ENCODE measurements around the gene ABCC2. TPM values are rescaled to one million over a fixed set of nuclear protein-coding genes. Genes with fewer than 3 reads are reported as not detected.

The ABCC2 gene
- total RNA-seq, result 0.29 and 0.33 TPM in 2 replicates

DNA sequence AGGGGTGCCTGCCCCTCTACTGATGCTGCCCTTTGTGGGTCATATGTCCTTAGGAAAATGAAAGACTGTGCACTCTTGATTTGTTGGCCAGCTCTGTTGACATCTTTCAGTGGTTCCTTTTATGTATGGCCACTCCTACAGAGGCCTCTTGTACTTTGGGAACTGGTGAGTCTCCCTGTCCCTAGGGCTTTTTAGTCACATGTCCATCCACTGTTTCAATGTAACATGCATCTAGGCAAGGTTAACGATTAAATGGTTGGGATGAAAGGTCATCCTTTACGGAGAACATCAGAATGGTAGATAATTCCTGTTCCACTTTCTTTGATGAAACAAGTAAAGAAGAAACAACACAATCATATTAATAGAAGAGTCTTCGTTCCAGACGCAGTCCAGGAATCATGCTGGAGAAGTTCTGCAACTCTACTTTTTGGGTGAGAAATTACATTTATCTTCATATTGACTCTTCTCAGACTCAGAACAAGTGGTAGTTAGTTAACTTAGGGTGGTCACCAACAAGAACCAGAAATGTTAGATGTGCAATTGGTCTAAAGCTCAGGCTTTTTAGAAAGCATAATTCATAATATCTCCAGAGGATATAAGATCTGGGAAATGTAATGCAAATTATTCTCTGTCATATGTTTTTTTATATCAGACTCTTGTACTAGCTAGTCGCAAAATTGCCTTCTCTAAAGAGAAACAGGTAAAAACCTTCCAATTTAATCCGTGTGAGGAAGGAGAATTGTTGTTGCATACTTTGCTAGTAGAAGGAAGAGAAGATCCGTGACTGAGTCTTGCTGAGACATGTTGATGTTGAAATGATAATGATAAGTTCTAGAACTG, at the start of gene ABCC2:
Gene ABCC2, plus strand, starts transcription at position 194 of the 840 bp plus-strand sequence. Its CDS starts 205 bp downstream, at position 399.

Other genes starting within 250 kb of the ABCC2 start
- gene NKX2-3, start 249.7 kb upstream of the ABCC2 start, total RNA-seq, result not detected in 2 replicates
- gene SLC25A28, start 162.2 kb upstream of the ABCC2 start, total RNA-seq, result 11.8 and 20.5 TPM in 2 replicates
- gene ENTPD7, start 123.1 kb upstream of the ABCC2 start, total RNA-seq, result 13.7 and 20.3 TPM in 2 replicates
- 50.5 and 52.3 TPM in 2 replicates for gene COX15, start 50.5 kb upstream of the ABCC2 start, total RNA-seq
- 17.2 and 24.1 TPM in 2 replicates for gene CUTC, start 50.4 kb upstream of the ABCC2 start, total RNA-seq
- gene DNMBP, start 227.3 kb downstream of the ABCC2 start, total RNA-seq, result 29.9 and 31.4 TPM in 2 replicates